COLO829 (cell line): ENCODE data around the gene EMILIN2.

ENCODE experiments used
- DNase-seq: peaks from one replicate; pipeline ENCODE4 v3.0.0; 2012; ENCODE audit warnings: low spot score

The EMILIN2 gene

DNA sequence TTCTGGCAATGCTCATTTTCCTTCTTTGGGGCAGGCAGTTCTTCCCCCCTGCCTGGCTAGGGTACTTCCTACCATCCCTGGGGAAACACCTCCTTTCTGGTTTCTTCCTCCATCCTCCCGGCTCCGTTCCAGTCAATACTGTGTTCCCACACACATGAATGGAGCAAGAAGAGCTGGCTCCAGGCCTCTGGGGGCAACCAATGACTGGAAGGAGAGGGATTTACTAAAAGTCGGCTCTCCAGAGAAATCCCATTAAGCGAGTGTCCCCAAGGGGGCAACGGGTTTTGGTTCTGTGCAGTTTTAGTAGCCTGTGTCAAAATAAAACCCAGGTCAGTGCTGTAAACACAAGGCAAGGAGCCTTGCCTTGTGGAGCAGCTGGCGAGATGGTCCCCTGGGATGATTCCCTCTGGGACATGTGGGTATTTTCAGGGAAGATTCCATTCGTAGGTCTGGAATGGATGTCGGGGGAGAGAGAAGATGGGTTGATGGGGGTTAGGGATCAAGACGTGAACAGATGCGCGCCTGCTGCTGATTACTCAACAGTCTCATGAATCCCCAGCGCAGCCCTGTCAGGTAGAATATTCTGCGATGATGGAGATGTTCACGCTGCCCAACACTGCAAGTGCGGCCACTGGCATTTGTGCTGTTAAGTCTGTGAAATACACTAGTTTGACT lies 32.0 kb downstream of the EMILIN2 start:
- DNase-seq, result no peak

DNA sequence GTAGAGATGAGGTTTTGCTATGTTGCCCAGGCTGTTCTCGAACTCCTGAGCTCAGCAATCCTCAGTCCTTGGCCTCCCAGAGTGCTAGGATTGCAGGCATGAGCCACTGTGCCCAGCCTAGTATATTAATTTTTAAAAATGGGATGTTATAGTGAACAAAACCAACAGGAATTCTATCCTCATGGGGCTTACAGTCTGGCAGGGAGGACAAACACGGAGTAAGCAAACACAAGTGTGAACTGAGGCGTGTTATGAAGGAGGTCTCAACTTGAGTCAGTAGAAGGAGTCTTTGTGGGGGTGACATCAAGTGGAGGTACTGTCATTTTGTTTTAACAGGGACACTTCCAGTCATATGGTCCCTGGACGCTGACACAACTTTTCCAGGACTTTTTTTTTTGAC lies 33.1 kb downstream of the EMILIN2 start:
- no peak for DNase-seq

DNA sequence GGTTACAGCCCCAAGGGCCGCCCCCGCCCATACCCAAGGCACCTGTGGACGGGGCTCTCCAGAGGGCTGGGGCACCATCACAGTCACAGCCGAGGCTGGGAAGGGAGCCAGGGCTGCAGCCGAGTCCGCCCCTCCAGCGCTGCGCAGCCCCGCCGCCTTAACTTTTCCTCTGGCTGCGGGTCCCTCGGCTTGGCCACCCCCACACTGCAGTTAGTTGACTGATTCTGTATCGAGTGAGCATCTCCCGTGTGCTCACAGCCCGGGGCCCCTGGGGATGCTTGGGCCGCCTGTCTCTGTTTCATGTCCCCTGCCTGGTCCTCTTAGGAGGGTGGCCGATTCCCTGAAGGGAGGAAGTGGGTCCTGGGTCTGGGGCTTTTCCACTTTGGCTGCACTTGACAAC lies 33.7 kb downstream of the EMILIN2 start:
- no peak for DNase-seq

DNA sequence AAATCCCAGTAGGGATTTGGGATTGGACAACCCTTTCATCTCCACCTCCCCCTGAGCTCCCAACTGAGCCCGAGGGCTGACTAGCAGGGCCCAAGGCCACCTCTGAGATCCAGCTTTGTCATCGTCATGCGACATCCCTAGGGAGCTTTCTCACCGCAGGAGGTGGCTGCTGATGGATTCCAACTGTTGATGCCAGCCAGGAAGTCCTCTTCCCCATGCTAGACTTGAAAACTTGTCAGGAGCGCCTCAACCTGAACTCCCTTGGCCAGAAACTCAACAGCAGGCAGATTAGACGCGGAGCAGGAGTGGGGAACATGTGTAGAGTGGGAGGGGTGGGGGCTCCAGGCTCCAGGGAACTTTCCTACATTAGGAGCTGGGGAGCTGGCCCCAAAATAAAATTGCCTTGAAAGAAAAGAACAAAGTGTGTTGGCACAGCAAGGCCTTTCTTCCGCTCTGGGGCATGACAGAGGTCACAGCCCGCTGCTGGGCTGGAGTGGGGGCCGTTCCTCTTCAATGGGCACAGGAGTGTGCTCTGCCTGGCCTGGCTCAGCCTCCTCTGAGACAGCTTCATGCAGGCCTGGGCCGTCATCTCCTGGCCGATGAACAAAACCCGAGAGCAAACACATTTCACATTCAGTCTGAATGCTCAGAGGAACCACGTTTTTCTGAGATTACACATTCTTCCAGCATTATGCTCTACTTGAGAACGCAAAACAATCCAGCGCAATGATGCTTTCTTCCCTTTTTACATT lies 34.5 kb downstream of the EMILIN2 start:
- DNase-seq, result no peak

DNA sequence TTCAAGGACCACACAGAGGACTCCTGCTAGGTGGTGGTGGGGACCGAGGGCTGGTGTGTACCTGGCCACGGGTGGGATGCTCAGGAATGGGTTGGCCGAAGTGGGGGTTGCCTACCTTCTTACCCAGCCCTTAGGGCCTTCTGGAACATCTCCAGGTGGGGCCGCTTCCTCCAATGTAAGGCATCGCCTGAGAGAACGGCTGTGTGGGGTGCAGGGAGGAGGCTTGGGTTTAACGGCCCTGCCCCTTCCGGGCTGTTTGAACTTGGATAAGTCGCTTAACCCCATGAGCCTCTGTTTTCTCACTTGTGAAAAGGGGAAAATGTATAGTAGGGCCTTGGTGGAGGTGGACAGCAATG lies 35.0 kb downstream of the EMILIN2 start:
- no peak for DNase-seq

DNA sequence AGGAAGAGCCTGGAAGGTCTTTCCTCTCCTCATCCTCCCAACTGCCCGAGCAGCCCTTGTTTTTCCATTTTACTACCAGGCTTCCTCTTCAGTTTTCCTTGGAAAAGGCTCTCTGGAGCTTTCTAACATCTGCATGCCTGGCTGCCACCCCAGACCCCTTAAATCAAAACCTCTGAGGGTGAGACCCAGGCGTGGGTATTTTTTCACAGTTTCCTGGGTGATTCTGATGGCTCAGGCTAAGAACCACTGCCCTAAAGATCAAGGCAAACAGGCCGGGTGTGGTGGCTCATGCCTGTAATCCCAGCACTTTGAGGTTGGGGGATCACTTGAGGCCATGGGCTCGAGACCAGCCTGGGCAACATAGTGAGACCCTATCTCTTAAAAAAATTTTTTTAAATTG lies 35.4 kb downstream of the EMILIN2 start:
- DNase-seq, result no peak

DNA sequence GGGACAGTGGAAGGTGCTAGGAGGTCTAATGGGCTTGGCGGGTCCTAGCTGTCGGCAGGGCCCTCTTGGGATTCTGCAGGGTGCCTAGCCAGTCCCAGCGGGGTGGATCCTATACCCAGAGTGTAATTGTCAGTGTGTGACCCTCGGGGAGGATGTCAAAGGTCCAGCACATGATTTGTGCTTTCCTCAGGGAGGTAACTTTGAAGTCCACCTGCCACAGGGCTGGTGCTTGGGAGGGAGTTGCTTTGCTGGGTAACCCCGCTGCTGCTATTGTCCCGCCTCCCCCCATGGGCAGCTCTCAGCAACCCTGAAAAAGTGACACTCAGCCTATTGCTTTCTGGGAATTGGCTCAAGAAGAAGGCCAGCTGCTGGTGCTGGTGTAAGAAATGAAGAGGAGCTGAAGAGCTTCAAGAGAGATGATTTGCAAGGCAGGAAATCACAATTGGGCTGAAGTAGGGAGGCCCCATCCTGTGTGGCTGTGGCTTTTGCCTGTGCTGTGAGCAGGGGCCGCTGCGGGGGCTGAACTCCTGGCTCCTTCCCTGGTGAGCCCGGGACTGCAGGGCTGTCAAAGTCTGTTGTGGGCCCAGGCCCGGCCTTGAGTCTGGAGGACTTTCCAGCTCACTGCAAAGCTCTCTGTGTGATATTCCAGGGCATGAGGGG lies 36.4 kb downstream of the EMILIN2 start:
- DNase-seq, result no peak

DNA sequence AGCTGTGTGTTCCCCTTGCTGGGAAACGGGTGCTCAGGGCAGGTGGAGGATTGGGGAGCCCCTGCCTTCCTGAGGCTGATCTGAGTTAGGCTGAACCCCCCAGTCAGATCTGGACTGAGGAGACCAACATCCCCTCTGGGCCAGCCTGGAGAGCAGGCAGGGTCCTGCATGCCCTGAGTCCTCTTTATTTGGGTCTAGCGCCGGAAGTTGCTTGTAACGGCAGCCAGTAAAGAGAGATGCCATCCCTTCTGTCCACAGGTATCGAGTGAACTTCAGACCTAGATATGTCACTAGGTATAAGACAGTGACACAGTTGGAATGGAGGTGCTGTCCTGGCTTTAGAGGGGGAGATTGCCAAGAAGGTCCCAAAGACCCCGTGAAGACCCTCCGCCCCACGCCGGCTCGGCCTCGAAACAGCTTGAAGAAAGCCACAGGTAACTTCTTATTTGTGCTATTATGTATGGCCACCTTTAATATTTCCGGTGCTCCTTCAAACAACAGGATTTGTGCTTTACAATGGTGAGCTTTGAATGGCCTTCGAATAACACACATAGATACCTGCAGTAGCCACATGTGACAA lies 38.0 kb downstream of the EMILIN2 start:
- DNase-seq, result no peak

DNA sequence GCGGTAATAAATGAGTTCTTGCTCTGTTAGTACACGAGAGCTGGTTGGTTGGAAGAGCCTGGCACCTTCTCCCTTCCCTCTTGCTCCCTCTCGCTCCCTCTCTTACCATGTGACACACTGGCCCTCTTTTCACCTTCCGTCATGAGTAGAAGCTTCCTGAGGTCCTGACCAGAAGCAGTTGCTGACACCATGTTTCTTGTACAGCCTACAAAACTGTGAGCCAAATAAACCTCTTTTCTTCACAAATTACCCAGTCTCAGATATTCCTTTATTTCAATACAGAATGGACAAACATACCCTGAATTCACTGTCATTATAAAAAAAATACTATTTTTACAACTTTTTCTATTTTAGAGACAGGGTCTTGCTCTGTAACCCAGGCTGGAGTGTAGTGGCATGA lies 40.7 kb downstream of the EMILIN2 start:
- DNase-seq, result no peak

DNA sequence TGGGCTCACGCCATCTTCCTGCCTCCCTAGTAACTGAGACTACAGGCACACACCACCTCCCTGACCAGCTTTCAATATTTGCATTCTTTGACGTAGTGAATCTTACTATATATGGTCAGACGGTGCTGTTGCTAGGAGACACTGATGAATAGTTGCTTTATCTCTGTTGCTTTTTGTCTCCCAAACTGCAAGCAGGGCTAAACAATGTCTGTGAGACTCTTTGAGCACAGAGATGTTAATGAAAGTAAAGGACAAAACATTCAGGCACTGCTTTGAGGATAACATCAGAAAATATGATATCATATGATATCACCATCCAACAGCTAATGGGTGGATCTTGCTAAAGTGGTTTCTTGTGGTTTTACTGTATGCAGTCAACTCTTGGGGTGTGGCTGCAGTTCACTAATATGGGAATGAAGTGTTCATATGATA lies 43.0 kb downstream of the EMILIN2 start:
- peak; percentile 79 for DNase-seq

DNA sequence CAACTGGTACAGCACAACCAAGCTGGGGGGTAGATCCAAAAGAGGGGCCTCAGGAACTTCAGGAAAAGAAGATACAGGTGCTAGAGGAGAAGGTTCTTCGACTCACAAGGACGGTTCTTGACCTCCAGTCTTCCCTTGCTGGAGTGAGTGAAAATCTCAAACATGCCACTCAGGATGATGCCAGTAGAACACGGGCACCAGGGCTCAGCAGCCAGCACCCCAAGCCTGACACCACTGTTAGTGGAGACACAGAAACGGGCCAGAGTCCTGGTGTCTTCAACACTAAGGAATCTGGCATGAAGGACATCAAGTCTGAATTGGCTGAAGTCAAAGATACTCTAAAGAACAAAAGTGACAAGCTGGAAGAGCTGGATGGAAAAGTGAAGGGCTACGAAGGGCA lies 43.8 kb downstream of the EMILIN2 start:
- DNase-seq, result no peak

DNA sequence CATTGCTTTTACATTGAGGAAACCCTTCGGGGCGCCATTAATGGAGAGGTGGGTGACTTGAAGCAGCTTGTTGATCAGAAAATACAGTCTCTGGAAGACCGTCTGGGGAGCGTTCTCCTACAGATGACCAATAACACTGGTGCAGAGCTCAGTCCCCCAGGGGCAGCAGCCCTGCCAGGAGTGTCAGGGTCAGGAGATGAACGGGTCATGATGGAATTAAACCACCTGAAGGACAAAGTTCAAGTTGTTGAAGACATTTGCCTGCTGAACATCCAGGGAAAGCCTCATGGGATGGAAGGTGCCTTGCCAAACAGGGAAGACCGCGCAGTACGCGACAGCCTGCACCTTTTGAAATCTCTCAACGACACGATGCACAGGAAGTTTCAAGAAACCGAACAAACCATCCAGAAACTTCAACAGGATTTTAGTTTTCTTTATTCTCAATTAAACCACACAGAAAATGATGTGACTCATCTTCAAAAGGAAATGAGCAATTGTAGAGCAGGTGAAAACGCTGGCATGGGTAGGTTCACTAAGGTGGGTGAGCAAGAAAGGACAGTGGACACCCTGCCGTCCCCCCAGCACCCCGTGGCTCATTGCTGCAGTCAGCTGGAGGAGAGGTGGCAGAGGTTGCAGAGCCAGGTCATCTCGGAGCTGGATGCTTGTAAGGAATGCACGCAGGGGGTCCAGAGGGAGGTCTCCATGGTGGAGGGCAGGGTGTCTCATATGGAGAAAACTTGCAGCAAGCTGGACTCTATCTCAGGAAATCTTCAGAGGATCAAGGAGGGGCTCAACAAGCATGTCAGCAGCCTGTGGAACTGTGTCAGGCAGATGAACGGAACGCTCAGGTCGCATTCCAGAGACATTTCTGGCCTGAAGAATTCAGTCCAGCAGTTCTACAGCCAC lies 45.0 kb downstream of the EMILIN2 start:
- no peak for DNase-seq

DNA sequence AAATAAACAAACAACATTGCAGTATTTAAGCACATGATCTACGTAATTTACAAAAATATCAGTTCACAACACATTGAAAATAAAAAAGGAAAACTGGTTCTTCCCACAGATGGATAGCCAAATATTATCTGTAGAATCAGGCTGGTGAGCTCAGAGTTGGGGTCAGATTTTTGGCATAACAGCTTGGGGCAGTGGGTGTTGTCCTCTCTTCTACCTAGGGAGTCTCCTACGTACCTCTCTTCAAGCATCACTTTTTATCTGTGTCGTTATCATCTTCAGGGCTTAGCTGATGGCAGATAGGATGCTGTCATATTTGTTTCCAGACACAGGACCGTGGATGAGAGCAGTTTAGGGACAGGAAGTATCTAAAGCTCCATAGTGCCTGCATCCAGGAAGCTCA lies 46.2 kb downstream of the EMILIN2 start:
- DNase-seq, result no peak

DNA sequence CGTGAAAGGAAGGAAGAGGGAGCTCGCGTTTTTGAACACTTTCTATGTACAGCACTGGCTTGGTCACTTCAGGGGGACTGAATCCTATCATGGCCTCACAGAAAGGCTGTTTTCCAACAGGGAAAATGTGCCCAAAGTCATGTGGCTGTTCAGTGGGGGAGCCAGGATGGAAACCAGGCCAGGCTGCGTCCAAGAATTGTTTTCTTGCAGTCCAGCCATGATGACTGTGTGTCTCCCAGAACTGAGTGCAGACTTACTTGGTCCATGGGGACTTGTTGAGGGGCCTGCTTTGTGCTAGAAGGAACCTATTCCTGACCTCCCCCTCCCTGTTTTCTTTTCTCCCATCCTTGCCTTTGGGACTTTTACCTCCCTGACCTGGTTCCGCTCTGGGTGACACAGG lies 46.9 kb downstream of the EMILIN2 start:
- no peak for DNase-seq

DNA sequence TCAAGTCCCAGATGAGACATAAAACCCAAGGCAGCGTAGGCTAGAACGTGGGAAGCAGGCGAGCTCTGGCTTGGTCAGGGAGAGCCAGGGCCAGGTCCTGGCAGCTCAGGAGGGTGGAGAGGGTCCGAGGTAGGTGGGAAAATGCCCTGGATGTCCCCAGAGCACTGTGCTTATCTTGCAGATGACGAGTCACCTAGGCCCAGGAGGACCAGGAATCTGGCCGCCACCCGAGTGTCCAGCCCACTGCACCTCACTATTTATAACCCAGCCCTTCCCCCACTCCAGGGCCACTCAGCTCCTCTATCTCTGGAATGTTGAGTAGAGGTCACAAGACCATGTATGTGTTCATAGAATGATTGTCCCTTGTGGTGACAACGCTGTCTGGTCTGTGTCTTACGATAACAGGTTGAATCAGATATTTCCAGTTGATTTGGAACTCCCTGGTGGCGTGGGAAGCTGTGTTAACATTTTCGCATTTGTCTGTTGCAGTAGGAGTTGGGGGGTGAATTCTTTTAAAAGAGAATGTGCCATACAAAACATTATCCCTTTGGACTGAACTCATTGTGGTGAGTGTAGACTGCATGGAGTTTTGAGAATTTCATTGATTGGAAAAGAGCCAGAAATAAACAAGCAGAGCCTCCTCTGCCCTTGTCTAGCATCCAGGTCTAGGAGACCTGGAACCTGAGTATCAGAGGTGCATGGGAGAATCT lies 47.5 kb downstream of the EMILIN2 start:
- no peak for DNase-seq

DNA sequence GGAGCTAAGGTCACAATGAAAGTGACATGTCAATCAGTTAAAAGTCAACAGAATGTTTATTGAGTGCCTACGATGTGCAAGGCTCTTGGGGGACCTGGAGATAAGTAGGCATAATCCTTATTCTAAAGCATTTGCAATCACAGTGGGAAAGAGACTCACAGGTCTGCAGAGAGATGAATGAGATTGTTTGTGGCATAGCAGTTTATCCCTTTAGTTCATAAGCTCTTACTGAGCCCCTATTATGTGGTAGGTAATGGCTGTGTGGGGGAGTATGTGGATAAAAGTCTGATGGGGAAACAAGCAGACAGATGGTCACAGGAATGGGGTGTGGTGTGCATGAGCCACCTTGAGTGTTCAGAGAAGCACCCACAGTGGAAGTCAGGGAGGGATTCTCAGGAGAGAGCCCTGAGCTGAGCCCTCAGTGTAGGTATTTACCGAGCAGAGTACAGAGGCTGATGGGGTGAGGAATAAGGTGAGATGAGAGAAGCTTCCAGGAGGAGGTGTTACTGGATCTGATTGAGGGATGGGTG lies 48.1 kb downstream of the EMILIN2 start:
- no peak for DNase-seq

DNA sequence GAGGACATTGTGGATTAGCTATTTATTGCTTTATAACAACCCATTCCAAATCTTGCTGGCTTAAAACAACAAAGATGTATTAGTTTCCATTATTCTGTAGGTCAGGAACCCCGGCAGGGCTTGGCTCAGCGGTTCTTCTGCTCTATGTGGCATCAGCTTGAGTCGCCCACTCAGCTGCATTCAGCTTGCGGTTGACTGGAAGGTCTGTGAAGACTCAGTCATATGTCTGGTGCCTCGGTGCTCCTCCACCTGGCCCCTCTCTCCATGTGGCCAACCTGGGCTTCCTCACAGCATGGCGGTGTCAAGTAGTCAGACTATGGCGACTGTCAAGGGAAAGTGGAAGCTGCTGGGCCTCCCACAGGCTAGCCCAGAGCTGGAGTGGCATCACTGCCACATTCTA lies 48.6 kb downstream of the EMILIN2 start:
- no peak for DNase-seq

DNA sequence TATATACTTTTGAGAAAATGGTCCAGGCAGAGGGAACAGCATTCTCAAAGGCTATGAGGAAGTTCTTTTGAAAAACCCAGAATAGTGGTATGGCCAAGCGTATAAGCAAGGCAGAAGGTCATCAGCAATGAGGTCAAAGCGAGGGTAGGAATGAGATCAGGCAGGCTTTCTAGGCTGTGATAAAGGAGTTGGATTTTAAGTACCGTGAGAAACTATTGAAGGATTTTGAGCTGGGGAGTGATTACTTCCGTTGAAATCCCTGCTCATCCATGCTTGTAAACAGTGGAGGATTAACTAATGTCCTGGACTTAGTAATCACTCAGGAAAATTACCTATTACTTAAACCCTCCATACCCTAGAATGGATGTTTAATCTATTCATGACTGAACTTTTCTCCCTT lies 50.2 kb downstream of the EMILIN2 start:
- DNase-seq, result no peak

DNA sequence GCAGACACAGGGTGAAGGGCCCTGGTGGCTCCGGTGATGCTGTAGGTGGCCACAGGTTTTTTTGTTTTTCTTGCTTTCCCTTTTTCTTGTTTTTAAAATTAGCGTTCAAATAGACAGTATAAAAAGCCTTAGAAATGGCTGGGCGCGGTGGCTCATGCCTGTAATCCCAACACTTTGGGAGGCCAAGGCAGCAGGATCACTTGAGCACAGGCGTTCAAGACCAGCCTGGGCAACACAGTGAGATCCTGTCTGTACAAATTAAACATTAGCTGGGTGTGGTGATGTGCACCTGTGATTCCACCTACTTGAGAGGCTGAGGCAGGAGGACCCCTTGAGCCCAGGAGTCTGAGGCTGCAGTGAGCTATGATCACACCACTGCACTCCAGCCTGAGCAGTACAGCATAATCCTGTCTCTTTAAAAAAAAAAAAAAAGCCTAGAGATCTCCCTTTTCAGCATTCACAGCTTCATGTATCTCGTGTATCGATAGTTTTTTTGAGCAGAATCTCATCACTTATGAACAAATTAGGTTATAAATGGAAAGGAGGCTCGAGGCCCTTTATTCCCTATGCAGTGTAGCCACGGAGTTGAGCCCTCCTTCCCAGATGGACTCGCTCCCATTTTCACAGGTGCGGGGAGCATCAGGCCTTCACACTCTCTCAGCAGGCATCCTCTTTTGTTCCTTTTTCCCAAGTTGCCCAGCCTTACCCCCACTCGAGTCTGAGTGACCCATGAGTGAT lies 50.8 kb downstream of the EMILIN2 start:
- no peak for DNase-seq

DNA sequence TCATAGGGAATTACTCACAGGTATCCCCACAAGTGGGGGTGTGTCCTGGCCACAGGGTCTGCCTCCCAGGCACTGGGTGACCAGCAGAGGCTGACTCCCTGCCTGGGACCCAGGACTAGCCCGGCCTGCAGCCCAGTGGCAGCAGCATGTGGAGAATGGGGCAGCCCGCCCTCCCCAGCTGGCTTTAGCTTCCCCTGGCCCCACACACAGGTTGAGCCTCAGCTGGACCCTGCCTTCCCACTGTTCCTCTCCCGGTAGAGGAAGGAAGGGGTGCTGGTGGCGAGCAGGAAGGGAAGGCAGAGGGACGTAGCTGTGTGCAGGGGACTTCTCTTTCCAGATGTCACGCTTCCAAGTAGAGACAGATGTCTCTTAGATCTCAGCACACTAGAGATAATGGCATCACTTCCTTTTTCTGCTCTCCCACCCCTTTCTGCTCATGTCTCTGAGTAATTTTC lies 51.4 kb downstream of the EMILIN2 start:
- no peak for DNase-seq
